Measurements from ENCODE around the gene BORCS5.

- TF ChIP-seq, protein P1, sequence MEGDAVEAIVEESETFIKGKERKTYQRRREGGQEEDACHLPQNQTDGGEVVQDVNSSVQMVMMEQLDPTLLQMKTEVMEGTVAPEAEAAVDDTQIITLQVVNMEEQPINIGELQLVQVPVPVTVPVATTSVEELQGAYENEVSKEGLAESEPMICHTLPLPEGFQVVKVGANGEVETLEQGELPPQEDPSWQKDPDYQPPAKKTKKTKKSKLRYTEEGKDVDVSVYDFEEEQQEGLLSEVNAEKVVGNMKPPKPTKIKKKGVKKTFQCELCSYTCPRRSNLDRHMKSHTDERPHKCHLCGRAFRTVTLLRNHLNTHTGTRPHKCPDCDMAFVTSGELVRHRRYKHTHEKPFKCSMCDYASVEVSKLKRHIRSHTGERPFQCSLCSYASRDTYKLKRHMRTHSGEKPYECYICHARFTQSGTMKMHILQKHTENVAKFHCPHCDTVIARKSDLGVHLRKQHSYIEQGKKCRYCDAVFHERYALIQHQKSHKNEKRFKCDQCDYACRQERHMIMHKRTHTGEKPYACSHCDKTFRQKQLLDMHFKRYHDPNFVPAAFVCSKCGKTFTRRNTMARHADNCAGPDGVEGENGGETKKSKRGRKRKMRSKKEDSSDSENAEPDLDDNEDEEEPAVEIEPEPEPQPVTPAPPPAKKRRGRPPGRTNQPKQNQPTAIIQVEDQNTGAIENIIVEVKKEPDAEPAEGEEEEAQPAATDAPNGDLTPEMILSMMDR (conservative IDR thresholded peaks at IDR 0.05; ENCODE audit: low read length) = no peak
- no peak for TF ChIP-seq EZH2phosphoT487 (IDR thresholded peaks at IDR 0.05; ENCODE audit: borderline replicate concordance)
Observed at GRCh38 chr12:12507121-12507520, 150.2 kb downstream of the BORCS5 start.

All from Loucy (cell line).